ENCODE measurements around the gene TAS2R16. TPM values are rescaled to one million over a fixed set of nuclear protein-coding genes. Genes with fewer than 3 reads are reported as not detected.

TAS2R16 gene
- total and polyA plus RNA-seq, 2 of the 13 experiments (the other 11 are each of a cell fraction or from before 2014, with no cell fraction given), result not detected

DNA sequence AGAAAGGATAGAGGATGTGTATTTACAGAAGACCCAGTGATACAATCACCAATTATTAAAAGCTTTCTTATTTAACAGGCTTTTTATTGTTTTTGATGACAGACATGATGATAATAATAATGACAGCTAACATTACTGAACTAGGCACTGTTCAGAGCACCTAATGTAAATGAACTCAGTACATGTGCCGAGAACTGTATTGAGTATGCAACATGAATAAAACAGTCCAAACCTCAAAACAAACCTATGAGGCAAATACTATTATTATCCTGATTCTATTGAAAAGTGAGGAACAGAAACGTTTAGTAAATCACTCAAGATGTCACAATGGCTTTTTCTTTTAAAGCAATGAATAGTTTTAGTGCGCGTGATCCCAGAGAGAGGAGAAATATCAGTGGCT is 27.1 kb downstream of the TAS2R16 start:
- Histone ChIP-seq H4K20me1 (ENCODE audit: insufficient read depth, low read length) (no peaks in the 10 kb centered on the region), H3K79me2 (ENCODE audit: insufficient read depth, low read length) (no peaks in the 10 kb centered on the region), H3K9ac (ENCODE audit: insufficient read depth, low read depth, low read length) (no peak overlapping the region), H3K4me1 (ENCODE audit: insufficient read depth, low read length) (peaks cover 5% of the 10 kb centered on the region; the same call in 1 of the 2 replicates), H3K36me3 (replicated peaks in 1 of 2; ENCODE audit: control insufficient read depth in 1 of 2, insufficient read depth in 2 of 2, low read length in 2 of 2) (no peaks in the 10 kb centered on the region), H3K4me3 (replicated peaks in 1 of 3; ENCODE audit: insufficient read depth in 1 of 3, low read depth in 2 of 3, low read length in 3 of 3) (no peak overlapping the region), H3K4me2 (ENCODE audit: low read depth, low read length) (no peak overlapping the region), H2AFZ (ENCODE audit: low read length) (no peak overlapping the region), H3K27me3 (ENCODE audit: control insufficient read depth in 1 of 2, insufficient read depth in 2 of 2, low read length in 2 of 2) (no peaks in the 10 kb centered on the region), H3K27ac (ENCODE audit: extremely low read length, insufficient read depth, low read length) (no peak overlapping the region), H3K9me3 (ENCODE audit: low read length) (no peaks in the 10 kb centered on the region)
- no peak for DNase-seq (ENCODE audit: low spot score)
- no peak for ATAC-seq
- ChIA-PET POLR2A (no interaction called here), CTCF (ENCODE audit: low intra/inter-chr PET ratio, low total read pairs) (no interaction called here)
- in situ Hi-C loops (cut with HindIII; ENCODE audit: extremely low pct_ligation_motif_present, low pct_unique_long_range_greater_than_20kb), result no loop called here
- no TSS peak for BruUV-seq (replicated peaks)
- intact Hi-C loops (cut with micrococcal nuclease; ENCODE audit: unreplicated experiment), result no loop called here
- TF ChIP-seq PRMT3 (CRISPR knock-in tag; IDR thresholded peaks at IDR 0.05; ENCODE audit: borderline replicate concordance, low read depth) (no peak), NFIC (IDR thresholded peaks at IDR 0.05; ENCODE audit: low read length) (no peak)
- TF ChIP-seq, protein P1, sequence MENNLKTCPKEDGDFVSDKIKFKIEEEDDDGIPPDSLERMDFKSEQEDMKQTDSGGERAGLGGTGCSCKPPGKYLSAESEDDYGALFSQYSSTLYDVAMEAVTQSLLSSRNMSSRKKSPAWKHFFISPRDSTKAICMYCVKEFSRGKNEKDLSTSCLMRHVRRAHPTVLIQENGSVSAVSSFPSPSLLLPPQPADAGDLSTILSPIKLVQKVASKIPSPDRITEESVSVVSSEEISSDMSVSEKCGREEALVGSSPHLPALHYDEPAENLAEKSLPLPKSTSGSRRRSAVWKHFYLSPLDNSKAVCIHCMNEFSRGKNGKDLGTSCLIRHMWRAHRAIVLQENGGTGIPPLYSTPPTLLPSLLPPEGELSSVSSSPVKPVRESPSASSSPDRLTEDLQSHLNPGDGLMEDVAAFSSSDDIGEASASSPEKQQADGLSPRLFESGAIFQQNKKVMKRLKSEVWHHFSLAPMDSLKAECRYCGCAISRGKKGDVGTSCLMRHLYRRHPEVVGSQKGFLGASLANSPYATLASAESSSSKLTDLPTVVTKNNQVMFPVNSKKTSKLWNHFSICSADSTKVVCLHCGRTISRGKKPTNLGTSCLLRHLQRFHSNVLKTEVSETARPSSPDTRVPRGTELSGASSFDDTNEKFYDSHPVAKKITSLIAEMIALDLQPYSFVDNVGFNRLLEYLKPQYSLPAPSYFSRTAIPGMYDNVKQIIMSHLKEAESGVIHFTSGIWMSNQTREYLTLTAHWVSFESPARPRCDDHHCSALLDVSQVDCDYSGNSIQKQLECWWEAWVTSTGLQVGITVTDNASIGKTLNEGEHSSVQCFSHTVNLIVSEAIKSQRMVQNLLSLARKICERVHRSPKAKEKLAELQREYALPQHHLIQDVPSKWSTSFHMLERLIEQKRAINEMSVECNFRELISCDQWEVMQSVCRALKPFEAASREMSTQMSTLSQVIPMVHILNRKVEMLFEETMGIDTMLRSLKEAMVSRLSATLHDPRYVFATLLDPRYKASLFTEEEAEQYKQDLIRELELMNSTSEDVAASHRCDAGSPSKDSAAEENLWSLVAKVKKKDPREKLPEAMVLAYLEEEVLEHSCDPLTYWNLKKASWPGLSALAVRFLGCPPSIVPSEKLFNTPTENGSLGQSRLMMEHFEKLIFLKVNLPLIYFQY (CRISPR knock-in tag; IDR thresholded peaks at IDR 0.05; ENCODE audit: borderline replicate concordance), result no peak
- TF ChIP-seq, protein P2, sequence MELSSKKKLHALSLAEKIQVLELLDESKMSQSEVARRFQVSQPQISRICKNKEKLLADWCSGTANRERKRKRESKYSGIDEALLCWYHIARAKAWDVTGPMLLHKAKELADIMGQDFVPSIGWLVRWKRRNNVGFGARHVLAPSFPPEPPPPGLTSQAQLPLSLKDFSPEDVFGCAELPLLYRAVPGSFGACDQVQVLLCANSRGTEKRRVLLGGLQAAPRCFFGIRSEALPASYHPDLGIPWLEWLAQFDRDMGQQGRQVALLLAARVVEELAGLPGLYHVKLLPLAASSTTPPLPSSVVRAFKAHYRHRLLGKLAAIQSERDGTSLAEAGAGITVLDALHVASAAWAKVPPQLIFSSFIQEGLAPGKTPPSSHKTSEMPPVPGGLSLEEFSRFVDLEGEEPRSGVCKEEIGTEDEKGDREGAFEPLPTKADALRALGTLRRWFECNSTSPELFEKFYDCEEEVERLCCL (CRISPR knock-in tag; IDR thresholded peaks at IDR 0.05; ENCODE audit: borderline replicate concordance), result no peak
- 73% methylated on average over 4 of the region's 4 CpGs for WGBS (ENCODE audit: low lambda C conversion rate)
- FAIRE-seq, result no peak

All from HepG2 (cell line).